SU-DHL-6 (cell line): ENCODE data around the gene ZNF281.

Source experiments
- H2AFZ ChIP-seq: fragments of 200-600 bp; sonication (generic); 2 replicates; pipeline ENCODE4 v1.6.1; 2014; ENCODE audit warnings: low read depth, mild to moderate bottlenecking, moderate library complexity, mixed read lengths, antibody characterized with exemption, low read length; ENCODE audit not compliant: severe bottlenecking
- H3F3A ChIP-seq: fragments of 200-600 bp; shearing (Covaris generic); 2 replicates; pipeline ENCODE4 v1.6.0; 2016; ENCODE audit warnings: antibody characterized with exemption, mild to moderate bottlenecking; ENCODE audit not compliant: insufficient read depth
- H3K27ac ChIP-seq: fragments of 200-600 bp; sonication (generic); 2 replicates; pipeline ENCODE4 v1.5.1; 2016; ENCODE audit warnings: low read depth, mild to moderate bottlenecking, low read length, moderate library complexity, mixed read lengths
- H3K27me3 ChIP-seq: fragments of 200-600 bp; sonication (generic), shearing (Covaris generic); 2 replicates; pipeline ENCODE4 v1.6.0; 2014; ENCODE audit warnings: mild to moderate bottlenecking, low read length
- H3K36me3 ChIP-seq: fragments of 200-600 bp; sonication (generic); 2 replicates; pipeline ENCODE4 v1.6.1; 2014; ENCODE audit warnings: mild to moderate bottlenecking, low read length, mixed read lengths
- H3K4me2 ChIP-seq: fragments of 300-600, 200-600 bp; shearing (Covaris generic), sonication (generic); 2 replicates; pipeline ENCODE4 v1.6.0; 2014; ENCODE audit warnings: low read length, low read depth, mild to moderate bottlenecking; ENCODE audit not compliant: poor library complexity, severe bottlenecking
- H3K4me3 ChIP-seq: fragments of 200-600 bp; sonication (generic); 2 replicates; pipeline ENCODE4 v1.5.1; 2014; ENCODE audit warnings: antibody characterized with exemption, low read length, mild to moderate bottlenecking, mixed read lengths; ENCODE audit not compliant: insufficient read depth, poor library complexity, severe bottlenecking
- H3K79me2 ChIP-seq: fragments of 200-600 bp; sonication (generic); 2 replicates; pipeline ENCODE4 v1.6.1; 2014; ENCODE audit warnings: mild to moderate bottlenecking, low read length, moderate library complexity; ENCODE audit not compliant: insufficient read depth
- H3K9ac ChIP-seq: fragments of 200-600 bp; sonication (generic); 2 replicates; pipeline ENCODE4 v1.7.0; 2014; ENCODE audit warnings: mild to moderate bottlenecking, low read length
- H3K9me2 ChIP-seq: fragments of 200-600 bp; sonication (generic); replicated peaks from 2 replicates; pipeline ENCODE4 v1.6.1; 2014; ENCODE audit warnings: low read length; ENCODE audit not compliant: insufficient read depth
- H3K9me3 ChIP-seq: fragments of 200-600 bp; sonication (generic); 2 replicates; pipeline ENCODE4 v1.6.1; 2014; ENCODE audit warnings: low read length, mixed read lengths; ENCODE audit not compliant: insufficient read depth
- H4K20me1 ChIP-seq: fragments of 200-600 bp; sonication (generic); 2 replicates; pipeline ENCODE4 v1.6.1; 2014; ENCODE audit warnings: low read depth, mild to moderate bottlenecking, antibody characterized with exemption, low read length, moderate library complexity, mixed read lengths
- EZH2phosphoT487 ChIP-seq: fragments of 200-600 bp; sonication (generic), shearing (Covaris generic); conservative IDR thresholded peaks from 2 replicates; pipeline ENCODE4 v1.6.1; 2018; ENCODE audit warnings: mild to moderate bottlenecking, antibody characterized with exemption, low read length, moderate library complexity, mixed read lengths
- TF ChIP-seq, protein P1 (sequence below): fragments of 200-600 bp; sonication (generic); IDR thresholded peaks from one replicate; pipeline ENCODE4 v1.5.1; 2017; ENCODE audit warnings: antibody characterized with exemption, mild to moderate bottlenecking, low read length, moderate library complexity; ENCODE audit not compliant: insufficient read depth, poor library complexity, severe bottlenecking

ZNF281 gene

GRCh38 chr1:200379432-200379757 lies 30.4 kb downstream of the ZNF281 start:
- H3K27ac ChIP-seq: no peak overlapping the region
- no peaks in the 10 kb centered on the region for H3K36me3 ChIP-seq
- no peaks in the 10 kb centered on the region for H3K9me3 ChIP-seq
- no peak overlapping the region for H2AFZ ChIP-seq
- H3K4me3 ChIP-seq: no peak overlapping the region
- H3K27me3 ChIP-seq: no peaks in the 10 kb centered on the region
- H3F3A ChIP-seq: no peaks in the 10 kb centered on the region
- H3K9ac ChIP-seq: no peak overlapping the region
- no peaks in the 10 kb centered on the region for H3K79me2 ChIP-seq
- H3K4me2 ChIP-seq: no peak overlapping the region
- H4K20me1 ChIP-seq: no peaks in the 10 kb centered on the region
- TF ChIP-seq, protein P1, sequence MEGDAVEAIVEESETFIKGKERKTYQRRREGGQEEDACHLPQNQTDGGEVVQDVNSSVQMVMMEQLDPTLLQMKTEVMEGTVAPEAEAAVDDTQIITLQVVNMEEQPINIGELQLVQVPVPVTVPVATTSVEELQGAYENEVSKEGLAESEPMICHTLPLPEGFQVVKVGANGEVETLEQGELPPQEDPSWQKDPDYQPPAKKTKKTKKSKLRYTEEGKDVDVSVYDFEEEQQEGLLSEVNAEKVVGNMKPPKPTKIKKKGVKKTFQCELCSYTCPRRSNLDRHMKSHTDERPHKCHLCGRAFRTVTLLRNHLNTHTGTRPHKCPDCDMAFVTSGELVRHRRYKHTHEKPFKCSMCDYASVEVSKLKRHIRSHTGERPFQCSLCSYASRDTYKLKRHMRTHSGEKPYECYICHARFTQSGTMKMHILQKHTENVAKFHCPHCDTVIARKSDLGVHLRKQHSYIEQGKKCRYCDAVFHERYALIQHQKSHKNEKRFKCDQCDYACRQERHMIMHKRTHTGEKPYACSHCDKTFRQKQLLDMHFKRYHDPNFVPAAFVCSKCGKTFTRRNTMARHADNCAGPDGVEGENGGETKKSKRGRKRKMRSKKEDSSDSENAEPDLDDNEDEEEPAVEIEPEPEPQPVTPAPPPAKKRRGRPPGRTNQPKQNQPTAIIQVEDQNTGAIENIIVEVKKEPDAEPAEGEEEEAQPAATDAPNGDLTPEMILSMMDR: no peak
- no peak for TF ChIP-seq EZH2phosphoT487
- no peaks in the 10 kb centered on the region for H3K9me2 ChIP-seq

DNA sequence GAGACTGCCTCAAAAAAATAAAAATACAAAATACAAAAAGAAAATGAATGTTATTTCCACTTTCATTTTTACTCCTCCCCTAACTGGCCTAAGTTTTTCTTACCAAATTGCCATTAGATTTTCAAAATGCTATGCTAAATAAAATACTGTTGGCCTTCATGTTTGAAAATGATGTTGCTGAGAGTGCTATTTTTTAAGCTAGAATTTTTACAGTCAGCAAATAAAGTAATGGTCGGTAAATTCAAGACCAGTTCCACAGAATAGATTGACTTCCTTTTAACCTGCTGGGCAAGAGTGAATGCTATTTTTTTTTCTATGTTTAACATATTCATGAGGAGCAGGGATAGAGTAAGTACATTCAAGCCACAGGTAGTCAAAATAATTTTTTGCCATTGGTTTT lies 31.7 kb downstream of the ZNF281 start:
- TF ChIP-seq EZH2phosphoT487: no peak
- TF ChIP-seq, protein P1: no peak
- Histone ChIP-seq H3K9ac (no peak overlapping the region), H3F3A (no peaks in the 10 kb centered on the region), H3K27me3 (no peaks in the 10 kb centered on the region), H4K20me1 (no peaks in the 10 kb centered on the region), H3K79me2 (no peaks in the 10 kb centered on the region), H3K4me2 (no peak overlapping the region), H3K9me2 (no peaks in the 10 kb centered on the region), H3K36me3 (no peaks in the 10 kb centered on the region), H2AFZ (no peak overlapping the region), H3K9me3 (no peaks in the 10 kb centered on the region), H3K27ac (no peak overlapping the region), H3K4me3 (no peak overlapping the region)

DNA sequence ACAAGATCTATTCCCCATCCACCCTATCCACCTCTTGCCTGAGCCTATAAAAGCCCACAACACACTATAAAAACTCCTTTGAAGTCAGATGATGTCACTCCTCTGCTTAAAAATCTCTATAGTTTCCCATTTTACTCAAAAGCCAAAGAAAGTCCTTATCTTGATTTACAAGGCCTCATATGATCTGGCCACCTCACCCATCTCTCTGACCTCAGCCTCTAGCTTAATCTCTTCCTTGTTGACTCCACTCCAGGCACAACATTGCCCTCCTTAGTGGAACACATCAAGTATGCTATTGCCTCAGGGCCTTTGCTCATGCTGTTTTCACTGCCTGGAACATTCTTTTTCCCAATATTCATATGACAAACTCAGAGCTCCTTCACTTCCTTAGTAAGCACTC lies 33.3 kb downstream of the ZNF281 start:
- Histone ChIP-seq H3K79me2 (no peaks in the 10 kb centered on the region), H3K27me3 (no peaks in the 10 kb centered on the region), H3K9me2 (no peaks in the 10 kb centered on the region), H3F3A (no peaks in the 10 kb centered on the region), H3K4me2 (no peak overlapping the region), H3K27ac (no peak overlapping the region), H4K20me1 (no peaks in the 10 kb centered on the region), H2AFZ (no peak overlapping the region), H3K36me3 (no peaks in the 10 kb centered on the region), H3K4me3 (no peak overlapping the region), H3K9me3 (no peaks in the 10 kb centered on the region), H3K9ac (no peak overlapping the region)
- TF ChIP-seq, protein P1: no peak
- TF ChIP-seq EZH2phosphoT487: no peak
